Neural progenitor cell (in vitro differentiated cells): ENCODE data around the gene C2orf15.

Source experiments
- EZH2 ChIP-seq: fragments of 200-600 bp; sonication (generic); IDR thresholded peaks from 2 replicates; pipeline ENCODE4 v1.6.1; 2017; ENCODE audit warnings: antibody characterized with exemption, mild to moderate bottlenecking, moderate library complexity
- EZH2phosphoT487 ChIP-seq: fragments of 200-600 bp; sonication (generic); IDR thresholded peaks from 2 replicates; pipeline ENCODE4 v1.6.1; 2017; ENCODE audit warnings: antibody characterized with exemption
- TF ChIP-seq, protein P1 (sequence below): fragments of 200-600 bp; sonication (generic); IDR thresholded peaks from 2 replicates; pipeline ENCODE4 v1.5.1; 2017; ENCODE audit warnings: antibody characterized with exemption, mild to moderate bottlenecking

DNA sequence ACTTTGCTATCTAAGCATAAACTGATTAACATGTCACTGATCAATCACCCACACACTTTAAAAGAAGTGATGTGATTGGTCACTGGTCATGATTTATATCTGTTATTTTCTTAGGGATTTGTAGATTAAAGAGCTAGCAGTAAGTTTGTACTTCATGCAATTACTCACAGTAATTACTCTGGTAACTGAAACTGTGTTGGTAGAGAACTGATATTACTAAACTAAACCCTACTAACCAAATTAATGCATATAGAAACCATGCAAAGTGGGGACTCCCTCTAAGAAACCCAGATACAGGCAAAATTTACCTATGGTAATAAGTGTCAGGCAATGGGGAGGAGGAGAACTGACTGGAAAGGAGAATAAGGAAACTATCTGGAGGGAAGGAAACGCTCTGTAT is 44.8 kb upstream of the C2orf15 start:
- TF ChIP-seq, protein P1, sequence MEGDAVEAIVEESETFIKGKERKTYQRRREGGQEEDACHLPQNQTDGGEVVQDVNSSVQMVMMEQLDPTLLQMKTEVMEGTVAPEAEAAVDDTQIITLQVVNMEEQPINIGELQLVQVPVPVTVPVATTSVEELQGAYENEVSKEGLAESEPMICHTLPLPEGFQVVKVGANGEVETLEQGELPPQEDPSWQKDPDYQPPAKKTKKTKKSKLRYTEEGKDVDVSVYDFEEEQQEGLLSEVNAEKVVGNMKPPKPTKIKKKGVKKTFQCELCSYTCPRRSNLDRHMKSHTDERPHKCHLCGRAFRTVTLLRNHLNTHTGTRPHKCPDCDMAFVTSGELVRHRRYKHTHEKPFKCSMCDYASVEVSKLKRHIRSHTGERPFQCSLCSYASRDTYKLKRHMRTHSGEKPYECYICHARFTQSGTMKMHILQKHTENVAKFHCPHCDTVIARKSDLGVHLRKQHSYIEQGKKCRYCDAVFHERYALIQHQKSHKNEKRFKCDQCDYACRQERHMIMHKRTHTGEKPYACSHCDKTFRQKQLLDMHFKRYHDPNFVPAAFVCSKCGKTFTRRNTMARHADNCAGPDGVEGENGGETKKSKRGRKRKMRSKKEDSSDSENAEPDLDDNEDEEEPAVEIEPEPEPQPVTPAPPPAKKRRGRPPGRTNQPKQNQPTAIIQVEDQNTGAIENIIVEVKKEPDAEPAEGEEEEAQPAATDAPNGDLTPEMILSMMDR, result no peak
- no peak for TF ChIP-seq EZH2phosphoT487
- no peak for TF ChIP-seq EZH2
